ENCODE measurements around the gene AIRE.

Gene AIRE

DNA sequence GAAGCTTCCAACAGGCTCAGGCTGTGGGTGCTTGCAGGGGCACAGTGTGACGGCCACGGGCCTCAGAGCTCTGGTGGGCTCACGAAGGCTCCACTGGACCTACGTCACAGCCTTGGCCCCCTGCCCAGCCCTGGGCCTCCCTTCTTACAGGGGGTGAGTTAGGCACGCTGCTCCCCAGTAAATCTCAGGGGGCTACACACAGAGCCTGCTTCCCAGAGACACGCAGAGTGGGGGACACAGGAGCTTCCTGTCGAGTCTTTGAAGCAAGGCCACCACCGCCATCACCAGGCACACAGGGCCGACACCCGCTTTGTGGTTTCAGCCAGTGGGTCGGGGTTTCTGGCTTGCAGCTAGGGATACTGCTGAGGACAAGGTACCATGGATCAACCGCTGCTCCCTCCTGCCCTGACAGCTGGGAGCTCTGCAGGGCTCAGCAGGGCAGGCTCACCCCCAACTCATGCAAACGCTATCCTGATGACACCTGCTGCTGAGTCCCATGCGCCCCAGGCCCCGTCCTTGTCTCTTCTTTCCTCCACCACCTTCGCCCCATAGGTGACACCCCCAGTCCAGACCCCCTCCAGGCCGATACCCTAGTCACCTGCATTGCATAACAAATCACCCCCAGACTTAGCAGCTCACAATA is 59.0 kb downstream of the AIRE start:
- no peak overlapping the region for H3K4me3 ChIP-seq (ENCODE audit: control insufficient read depth, low read depth, low read length)
- DNase-seq (ENCODE audit: low read depth): no peak
- TF ChIP-seq, protein P1, sequence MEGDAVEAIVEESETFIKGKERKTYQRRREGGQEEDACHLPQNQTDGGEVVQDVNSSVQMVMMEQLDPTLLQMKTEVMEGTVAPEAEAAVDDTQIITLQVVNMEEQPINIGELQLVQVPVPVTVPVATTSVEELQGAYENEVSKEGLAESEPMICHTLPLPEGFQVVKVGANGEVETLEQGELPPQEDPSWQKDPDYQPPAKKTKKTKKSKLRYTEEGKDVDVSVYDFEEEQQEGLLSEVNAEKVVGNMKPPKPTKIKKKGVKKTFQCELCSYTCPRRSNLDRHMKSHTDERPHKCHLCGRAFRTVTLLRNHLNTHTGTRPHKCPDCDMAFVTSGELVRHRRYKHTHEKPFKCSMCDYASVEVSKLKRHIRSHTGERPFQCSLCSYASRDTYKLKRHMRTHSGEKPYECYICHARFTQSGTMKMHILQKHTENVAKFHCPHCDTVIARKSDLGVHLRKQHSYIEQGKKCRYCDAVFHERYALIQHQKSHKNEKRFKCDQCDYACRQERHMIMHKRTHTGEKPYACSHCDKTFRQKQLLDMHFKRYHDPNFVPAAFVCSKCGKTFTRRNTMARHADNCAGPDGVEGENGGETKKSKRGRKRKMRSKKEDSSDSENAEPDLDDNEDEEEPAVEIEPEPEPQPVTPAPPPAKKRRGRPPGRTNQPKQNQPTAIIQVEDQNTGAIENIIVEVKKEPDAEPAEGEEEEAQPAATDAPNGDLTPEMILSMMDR (conservative IDR thresholded peaks at IDR 0.05; ENCODE audit: control insufficient read depth, insufficient read depth, low read depth, low read length): no peak

DNA sequence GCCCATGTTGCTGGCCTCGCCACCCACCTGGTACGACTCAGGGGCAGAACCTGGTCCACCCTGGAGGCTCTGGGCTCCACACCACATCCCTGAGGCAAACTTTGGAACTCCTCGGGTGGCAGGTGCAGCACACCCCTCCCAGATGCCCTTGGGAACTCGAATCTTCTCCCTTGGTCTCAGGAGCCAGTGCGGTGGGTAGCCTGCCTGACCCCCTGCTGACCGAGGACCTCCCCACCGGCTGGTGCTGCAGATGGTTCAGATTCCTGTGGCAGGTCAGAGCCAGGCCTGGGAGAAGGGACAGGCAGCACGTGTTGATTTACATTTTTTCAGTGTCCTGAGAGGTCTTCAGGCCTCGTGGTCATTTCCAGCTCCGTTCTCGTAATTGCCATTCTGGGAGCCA is 59.8 kb downstream of the AIRE start:
- H3K4me3 ChIP-seq (ENCODE audit: control insufficient read depth, low read depth, low read length): no peak overlapping the region
- TF ChIP-seq, protein P1 (conservative IDR thresholded peaks at IDR 0.05; ENCODE audit: control insufficient read depth, insufficient read depth, low read depth, low read length): no peak
- no peak for DNase-seq (ENCODE audit: low read depth)

DNA sequence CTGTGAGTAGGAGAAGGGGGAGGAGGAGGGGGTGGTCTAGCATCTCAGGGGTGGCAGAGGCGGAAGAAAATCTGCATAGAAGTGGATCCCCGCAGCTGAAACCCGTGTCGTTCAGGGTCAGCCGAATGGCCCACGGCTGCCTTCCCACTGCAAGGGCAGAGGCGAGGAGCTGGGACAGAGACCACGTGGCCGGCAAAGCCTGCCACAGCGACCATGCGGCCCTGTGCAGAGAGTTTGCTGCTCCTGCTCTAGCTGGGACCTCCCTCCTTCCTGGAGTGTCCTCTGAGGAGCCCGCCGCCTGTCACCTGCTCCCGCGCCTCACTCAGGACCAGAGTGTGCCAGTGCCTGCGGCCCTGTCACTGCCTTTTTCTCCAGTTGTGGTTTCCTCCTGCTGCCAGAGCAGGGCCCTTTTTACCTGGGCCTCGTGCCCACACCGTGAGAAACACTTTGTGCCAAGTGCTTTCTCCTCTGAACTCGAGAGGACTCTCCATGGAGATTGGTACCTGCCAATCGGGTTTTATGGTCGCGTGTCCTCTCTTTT is 62.3 kb downstream of the AIRE start:
- no peak for DNase-seq (ENCODE audit: low read depth)
- H3K4me3 ChIP-seq (ENCODE audit: control insufficient read depth, low read depth, low read length): no peak overlapping the region
- TF ChIP-seq, protein P1 (conservative IDR thresholded peaks at IDR 0.05; ENCODE audit: control insufficient read depth, insufficient read depth, low read depth, low read length): no peak

Data from fibroblast of mammary gland (primary cell).